H9 (cell line): Measurements from ENCODE around the gene IL26. TPM values are rescaled to one million over a fixed set of nuclear protein-coding genes. Genes with fewer than 3 reads are reported as not detected.

Experiments
- DNase-seq: peaks from one replicate; pipeline ENCODE4 v3.0.0-alpha.2; 2017
- H2AFZ ChIP-seq: one replicate; pipeline ENCODE4 v1.6.1; 2013; ENCODE audit warnings: mild to moderate bottlenecking, low read length, control low read depth, moderate library complexity
- H2AK5ac ChIP-seq: 2 replicates; pipeline ENCODE4 v1.6.1; 2013; ENCODE audit warnings: low read length, control low read depth, mixed read lengths; ENCODE audit not compliant: insufficient read length
- H2BK120ac ChIP-seq: one replicate; pipeline ENCODE4 v1.6.1; 2013; ENCODE audit warnings: low read depth, mild to moderate bottlenecking, low read length, control low read depth, inconsistent platforms; ENCODE audit not compliant: poor library complexity, severe bottlenecking
- H2BK12ac ChIP-seq: 2 replicates; pipeline ENCODE4 v1.6.1; 2013; ENCODE audit warnings: low read length, control low read depth, mixed read lengths, low read depth; ENCODE audit not compliant: insufficient read length
- H2BK15ac ChIP-seq: 2 replicates; pipeline ENCODE4 v1.6.1; 2013; ENCODE audit warnings: low read depth, low read length, control low read depth
- H2BK20ac ChIP-seq: one replicate; pipeline ENCODE4 v1.6.1; 2013; ENCODE audit warnings: low read depth, mild to moderate bottlenecking, low read length, control low read depth, inconsistent platforms; ENCODE audit not compliant: poor library complexity, severe bottlenecking
- H2BK5ac ChIP-seq: 2 replicates; pipeline ENCODE4 v1.6.1; 2013; ENCODE audit warnings: low read length, control low read depth, mixed read lengths; ENCODE audit not compliant: insufficient read length
- H3K14ac ChIP-seq: 2 replicates; pipeline ENCODE4 v1.6.1; 2013; ENCODE audit warnings: low read length, control low read depth; ENCODE audit not compliant: insufficient read depth
- H3K18ac ChIP-seq: 2 replicates; pipeline ENCODE4 v1.6.1; 2013; ENCODE audit warnings: low read depth, mild to moderate bottlenecking, mixed read lengths, low read length, control low read depth; ENCODE audit not compliant: insufficient read length
- H3K23ac ChIP-seq: 2 replicates; pipeline ENCODE4 v1.6.1; 2013; ENCODE audit warnings: low read length, control low read depth, mixed read lengths, low read depth; ENCODE audit not compliant: insufficient read length
- H3K23me2 ChIP-seq: 2 replicates; pipeline ENCODE4 v1.6.1; 2013; ENCODE audit warnings: low read depth, mild to moderate bottlenecking, mixed read lengths, low read length, control low read depth; ENCODE audit not compliant: insufficient read length, poor library complexity, severe bottlenecking
- H3K27ac ChIP-seq: 2 replicates; pipeline ENCODE4 v1.5.1; 2013; ENCODE audit warnings: low read length, control low read depth, mixed read lengths, low read depth; ENCODE audit not compliant: insufficient read length
- H3K27me3 ChIP-seq: 2 replicates; pipeline ENCODE4 v1.6.1; 2013; ENCODE audit warnings: low read length, control low read depth, inconsistent platforms; ENCODE audit not compliant: insufficient read depth
- H3K4ac ChIP-seq: 2 replicates; pipeline ENCODE4 v1.6.1; 2013; ENCODE audit warnings: low read depth, mild to moderate bottlenecking, control low read depth, inconsistent platforms, low read length, moderate library complexity
- H3K4me1 ChIP-seq: 2 replicates; pipeline ENCODE4 v1.6.1; 2013; ENCODE audit warnings: low read length, control low read depth, inconsistent platforms; ENCODE audit not compliant: insufficient read depth
- H3K4me2 ChIP-seq: 2 replicates; pipeline ENCODE4 v1.6.1; 2013; ENCODE audit warnings: low read length, control low read depth, mixed read lengths; ENCODE audit not compliant: insufficient read length, insufficient read depth
- H3K56ac ChIP-seq: 2 replicates; pipeline ENCODE4 v1.6.1; 2013; ENCODE audit warnings: low read depth, mild to moderate bottlenecking, mixed read lengths, low read length, control low read depth; ENCODE audit not compliant: insufficient read length
- H3K79me1 ChIP-seq: 2 replicates; pipeline ENCODE4 v1.6.1; 2013; ENCODE audit warnings: low read depth, mild to moderate bottlenecking, moderate library complexity, low read length, control low read depth, inconsistent platforms; ENCODE audit not compliant: insufficient read depth, poor library complexity, severe bottlenecking
- H3K79me2 ChIP-seq: 2 replicates; pipeline ENCODE4 v1.6.1; 2013; ENCODE audit warnings: low read length, control low read depth, inconsistent platforms; ENCODE audit not compliant: insufficient read depth
- H3K9ac ChIP-seq: 2 replicates; pipeline ENCODE4 v1.6.1; 2013; ENCODE audit warnings: low read length, control low read depth, mixed read lengths; ENCODE audit not compliant: insufficient read length; ENCODE audit errors: extremely low read depth
- H3K9me3 ChIP-seq: one replicate; pipeline ENCODE4 v1.6.1; 2013; ENCODE audit warnings: low read depth, low read length, inconsistent platforms; ENCODE audit not compliant: control insufficient read depth
- H3T11ph ChIP-seq: one replicate; pipeline ENCODE4 v1.6.1; 2013; ENCODE audit warnings: mild to moderate bottlenecking, low read length, control low read depth, inconsistent platforms
- H4K20me1 ChIP-seq: one replicate; pipeline ENCODE4 v1.6.1; 2013; ENCODE audit not compliant: control insufficient read depth, insufficient read length, insufficient read depth
- H4K5ac ChIP-seq: 2 replicates; pipeline ENCODE4 v1.6.1; 2013; ENCODE audit warnings: low read depth, mild to moderate bottlenecking, mixed read lengths, low read length, control low read depth; ENCODE audit not compliant: insufficient read length
- H4K8ac ChIP-seq: replicated peaks from 2 replicates; pipeline ENCODE4 v1.6.1; 2013; ENCODE audit warnings: low read length, control low read depth, mixed read lengths, low read depth; ENCODE audit not compliant: insufficient read length
- H4K91ac ChIP-seq: 2 replicates; pipeline ENCODE4 v1.6.1; 2013; ENCODE audit warnings: low read depth, mild to moderate bottlenecking, moderate library complexity, mixed read lengths, low read length, control low read depth; ENCODE audit not compliant: insufficient read length
- H3K27ac Mint-ChIP-seq, 3 experiments: 2 replicates in 2 of 3; 3 replicates in 1 of 3; pipeline ENCODE4 v1.8.0; 2020 to 2021; ENCODE audit warnings: mixed read lengths in 3 of 3, mild to moderate bottlenecking in 1 of 3, moderate library complexity in 1 of 3
- H3K27me3 Mint-ChIP-seq: 2 replicates; pipeline ENCODE4 v1.8.0; 2021; ENCODE audit warnings: low read depth, mild to moderate bottlenecking, moderate library complexity, mixed read lengths
- H3K36me3 Mint-ChIP-seq, 3 experiments: 2 replicates in 2 of 3; 3 replicates in 1 of 3; pipeline ENCODE4 v1.8.0; 2020 to 2021; ENCODE audit warnings: low read depth in 3 of 3, mixed read lengths in 3 of 3; ENCODE audit not compliant: insufficient read depth in 1 of 3
- H3K4me1 Mint-ChIP-seq, 2 experiments: 2 replicates each; pipeline ENCODE4 v1.8.0; 2020; ENCODE audit warnings: mixed read lengths in 2 of 2
- H3K4me3 Mint-ChIP-seq, 2 experiments: 2 replicates in 1 of 2; 3 replicates in 1 of 2; pipeline ENCODE4 v1.8.0; 2020 to 2021; ENCODE audit warnings: mild to moderate bottlenecking in 2 of 2, mixed read lengths in 2 of 2, moderate library complexity in 1 of 2
- H3K9me3 Mint-ChIP-seq, 2 experiments: 2 replicates in 1 of 2; 3 replicates in 1 of 2; pipeline ENCODE4 v1.8.0; 2020; ENCODE audit warnings: mild to moderate bottlenecking in 2 of 2, mixed read lengths in 2 of 2, moderate library complexity in 1 of 2
- CTCF ChIP-seq: fragments of 200-600 bp; sonication (generic); conservative IDR thresholded peaks from 3 replicates; pipeline ENCODE4 v1.8.0; 2021; ENCODE audit warnings: antibody characterized with exemption, mild to moderate bottlenecking
- WGBS: extraction: QIAGEN DNeasy Blood & Tissue Kit; methylation state at CpG from one replicate; pipeline ENCODE4 v1.1.7; 2013; ENCODE audit warnings: missing lambda C conversion rate, low lambda C conversion rate, mixed read lengths; ENCODE audit not compliant: insufficient read length; ENCODE audit errors: extremely low coverage; 5-methylcytosine and 5-hydroxymethylcytosine counted together
- total RNA-seq: library from RNA; stranded (reverse); gene quantifications from 2 replicates; pipeline ENCODE4 v1.2.1, GENCODE V29; 2021

IL26 gene
- total RNA-seq, 1 experiment from 2014 or later = not detected

GRCh38 chr12:68178774-68179439, 46.7 kb downstream of the IL26 start:
- no peak overlapping the region for H4K8ac ChIP-seq
- no peaks in the 10 kb centered on the region for H3K27me3 ChIP-seq
- no peak for DNase-seq
- no peak overlapping the region for H2BK15ac ChIP-seq
- H3K14ac ChIP-seq = no peak overlapping the region
- H3K23ac ChIP-seq = no peak overlapping the region
- H3K9me3 ChIP-seq = no peaks in the 10 kb centered on the region
- H3K4me2 ChIP-seq = no peak overlapping the region
- TF ChIP-seq CTCF = no peak
- no peak overlapping the region for H4K5ac ChIP-seq
- H3K4ac ChIP-seq = no peak overlapping the region
- no peak overlapping the region for H2BK5ac ChIP-seq
- H3K9ac ChIP-seq = no peak overlapping the region
- H3K36me3 Mint-ChIP-seq = no peaks in the 10 kb centered on the region; a peak in 1 of 7 replicates
- H2BK20ac ChIP-seq = no peak overlapping the region
- no peak overlapping the region for H4K91ac ChIP-seq
- no peaks in the 10 kb centered on the region for H3K23me2 ChIP-seq
- H3K4me1 Mint-ChIP-seq = peaks cover 4 to 7% of the 10 kb centered on the region in 2 experiments
- H3K27ac ChIP-seq = no peak overlapping the region
- H4K20me1 ChIP-seq = no peaks in the 10 kb centered on the region
- H3K4me3 Mint-ChIP-seq = no peak overlapping the region
- no peak overlapping the region for H2BK12ac ChIP-seq
- H2AK5ac ChIP-seq = no peak overlapping the region
- H3K18ac ChIP-seq = no peak overlapping the region
- no CpG with 5 or more reads among the region's 3 CpGs for WGBS
- no peaks in the 10 kb centered on the region for H3K79me1 ChIP-seq
- no peak overlapping the region for H2BK120ac ChIP-seq
- no peak overlapping the region for H3T11ph ChIP-seq
- H2AFZ ChIP-seq = no peak overlapping the region
- H3K27ac Mint-ChIP-seq = no peak overlapping the region; a peak in 1 of 7 replicates
- no peaks in the 10 kb centered on the region for H3K79me2 ChIP-seq
- peaks cover 0 to 2% of the 10 kb centered on the region in 2 experiments; a peak in 1 of 5 replicates for H3K9me3 Mint-ChIP-seq
- no peaks in the 10 kb centered on the region for H3K4me1 ChIP-seq
- no peaks in the 10 kb centered on the region for H3K27me3 Mint-ChIP-seq
- no peak overlapping the region for H3K56ac ChIP-seq
